Right cardiac atrium (tissue), 5 donors: ENCODE measurements around the gene TMEM163. TPM values are rescaled to one million over a fixed set of nuclear protein-coding genes. Genes with fewer than 3 reads are reported as not detected.
"Not testable (repeated sequence)": the region's sequence is repeated elsewhere in the genome, so short reads cannot be mapped to it uniquely, and the experiment has no call there.

Experiments
- ATAC-seq, 2 donors: fragments of 200-7000 bp; cut with Tn5 transposase; one replicate each; pipeline versions ENCODE4 v1.8.0 to v1.9.1; 2020; ENCODE audit warnings: moderate library complexity in 2 of 2, mild to moderate bottlenecking in 1 of 2
- DNase-seq, 3 donors: peaks; one replicate each; pipeline ENCODE4 v3.0.0-alpha.2; 2020
- H3K27ac ChIP-seq: one replicate; pipeline ENCODE4 v1.5.1; 2013; ENCODE audit warnings: mild to moderate bottlenecking, low read length, control low read depth, moderate library complexity
- H3K27me3 ChIP-seq: one replicate; pipeline ENCODE4 v1.6.1; 2013; ENCODE audit not compliant: control insufficient read depth, insufficient read depth
- H3K4me1 ChIP-seq: one replicate; pipeline ENCODE4 v1.6.1; 2013; ENCODE audit warnings: low read length; ENCODE audit not compliant: control insufficient read depth, insufficient read depth
- H3K4me3 ChIP-seq: one replicate; pipeline ENCODE4 v1.5.1; 2013; ENCODE audit warnings: low read length, control low read depth
- H3K9me3 ChIP-seq: one replicate; pipeline ENCODE4 v1.6.1; 2013; ENCODE audit warnings: low read length; ENCODE audit not compliant: control insufficient read depth
- WGBS: extraction: QIAGEN DNeasy Blood & Tissue Kit; methylation state at CpG from one replicate; pipeline ENCODE4 v1.1.7; 2013; 5-methylcytosine and 5-hydroxymethylcytosine counted together
- intact Hi-C, 4 donors: fragments of 100-400 bp; cut with DNase I; formaldehyde crosslinking; loops; one replicate each; pipeline versions ENCODE4 v1.11.0 to v1.14.0; 2022 to 2023
- polyA plus RNA-seq: library from polyadenylated mRNA; stranded (reverse); fragments of 200-250 nt; gene quantifications from one replicate; pipeline ENCODE4 v1.2.3, GENCODE V29; 2013
- total RNA-seq, 4 donors: library from RNA; stranded (reverse); fragmentation: NEBNext Ultra II Directional; extraction: Animal tissue kit (Norgen Biotek cat#: 25700); gene quantifications; one replicate each; pipeline ENCODE4 v1.2.1, GENCODE V29; 2021
- donor health status: healthy with polysubstance abuse.
- donor health status: DM: no; HTN: yes; CAD: no.
- donor health status: DM: no; HTN: no; CAD: no.
- donor health status: DM: no; HTN: yes; CAD: no; lungs with severe emphysema.
- donor health status: DM: yes; HTN: yes; CAD: no.

Gene TMEM163
- total and polyA plus RNA-seq, 5 donors = 3.3 to 7.1 (median 4.9) TPM

- WGBS = 71% methylated on average over 4 of the region's 4 CpGs
- H3K4me1 ChIP-seq, H3K27ac ChIP-seq, H3K9me3 ChIP-seq, H3K4me3 ChIP-seq, intact Hi-C loops, DNase-seq, H3K27me3 ChIP-seq, ATAC-seq: not testable (repeated sequence)
Observed at GRCh38 chr2:134589171-134590083, 129.4 kb downstream of the TMEM163 start.

- no peaks in the 10 kb centered on the region for H3K4me1 ChIP-seq
Observed at GRCh38 chr2:134588556-134588955, 130.2 kb downstream of the TMEM163 start.

GRCh38 chr2:134586326-134586965, 132.4 kb downstream of the TMEM163 start:
- Histone ChIP-seq H3K27ac (no peak overlapping the region), H3K4me3 (no peak overlapping the region), H3K9me3 (peaks cover 2% of the 10 kb centered on the region), H3K27me3 (no peaks in the 10 kb centered on the region), H3K4me1 (no peaks in the 10 kb centered on the region)
- intact Hi-C loops = no loop called here
- DNase-seq (no peak), ATAC-seq (no peak)
- 52% methylated on average over 8 of the region's 8 CpGs for WGBS

More at GRCh38 chr2:134588556-134588955, 130.2 kb downstream of the TMEM163 start:
- no peak for ATAC-seq
- no peaks in the 10 kb centered on the region for H3K27me3 ChIP-seq
- no peak overlapping the region for H3K27ac ChIP-seq
- 83% methylated on average over 2 of the region's 2 CpGs for WGBS
- intact Hi-C loops = no loop called here
- H3K9me3 ChIP-seq = peaks cover 2% of the 10 kb centered on the region
- no peak for DNase-seq
- H3K4me3 ChIP-seq = no peak overlapping the region

- no peaks in the 10 kb centered on the region for H3K9me3 ChIP-seq
- H3K4me3 ChIP-seq = no peak overlapping the region
- intact Hi-C loops = no loop called here
- no peak for ATAC-seq
- no peaks in the 10 kb centered on the region for H3K4me1 ChIP-seq
- 72% methylated on average over 2 of the region's 2 CpGs for WGBS
- DNase-seq = no peak
- H3K27ac ChIP-seq = no peak overlapping the region
- H3K27me3 ChIP-seq = no peaks in the 10 kb centered on the region
Observed at GRCh38 chr2:134583997-134584520, 134.7 kb downstream of the TMEM163 start.

- no peak overlapping the region for H3K4me3 ChIP-seq
- ATAC-seq (no peak), DNase-seq (no peak)
- H3K27me3 ChIP-seq = no peaks in the 10 kb centered on the region
- intact Hi-C loops = no loop called here
- no peaks in the 10 kb centered on the region for H3K4me1 ChIP-seq
- H3K27ac ChIP-seq = no peak overlapping the region
- 87% methylated on average over 6 of the region's 6 CpGs for WGBS
- H3K9me3 ChIP-seq = no peaks in the 10 kb centered on the region
Observed at GRCh38 chr2:134583462-134583861, 135.3 kb downstream of the TMEM163 start.

GRCh38 chr2:134582547-134582899, 136.3 kb downstream of the TMEM163 start:
- intact Hi-C loops = no loop called here
- no peak for ATAC-seq

GRCh38 chr2:134581877-134582546, 136.8 kb downstream of the TMEM163 start:
- no peaks in the 10 kb centered on the region for H3K27me3 ChIP-seq
- 91% methylated on average over 10 of the region's 10 CpGs for WGBS
- ATAC-seq (no peak), DNase-seq (no peak)
- H3K27ac ChIP-seq = no peak overlapping the region
- H3K9me3 ChIP-seq = no peaks in the 10 kb centered on the region
- no peaks in the 10 kb centered on the region for H3K4me1 ChIP-seq
- no peak overlapping the region for H3K4me3 ChIP-seq
- intact Hi-C loops = no loop called here

More at GRCh38 chr2:134582547-134582899, 136.3 kb downstream of the TMEM163 start:
- no peaks in the 10 kb centered on the region for H3K9me3 ChIP-seq
- no peak overlapping the region for H3K4me3 ChIP-seq
- H3K4me1 ChIP-seq = no peaks in the 10 kb centered on the region
- no peak for DNase-seq
- H3K27ac ChIP-seq = no peak overlapping the region
- H3K27me3 ChIP-seq = no peaks in the 10 kb centered on the region
- 53% methylated on average over 2 of the region's 2 CpGs for WGBS

GRCh38 chr2:134578316-134578715, 140.5 kb downstream of the TMEM163 start:
- no peak for DNase-seq
- Histone ChIP-seq H3K9me3 (no peaks in the 10 kb centered on the region), H3K4me3 (no peak overlapping the region), H3K4me1 (no peaks in the 10 kb centered on the region), H3K27me3 (no peaks in the 10 kb centered on the region), H3K27ac (no peak overlapping the region)
- 73% methylated on average over 7 of the region's 7 CpGs for WGBS
- no peak for ATAC-seq
- intact Hi-C loops = no loop called here

GRCh38 chr2:134576478-134576877, 142.3 kb downstream of the TMEM163 start:
- intact Hi-C loops = no loop called here
- H3K27ac ChIP-seq = no peak overlapping the region
- no peaks in the 10 kb centered on the region for H3K9me3 ChIP-seq
- ATAC-seq = no peak
- H3K4me1 ChIP-seq = no peaks in the 10 kb centered on the region
- no peak for DNase-seq
- H3K4me3 ChIP-seq = no peak overlapping the region
- no peaks in the 10 kb centered on the region for H3K27me3 ChIP-seq

GRCh38 chr2:134575888-134576287, 142.9 kb downstream of the TMEM163 start:
- Histone ChIP-seq H3K9me3 (no peaks in the 10 kb centered on the region), H3K27ac (no peak overlapping the region), H3K4me1 (no peaks in the 10 kb centered on the region), H3K4me3 (no peak overlapping the region), H3K27me3 (no peaks in the 10 kb centered on the region)
- WGBS = 90% methylated on average over 5 of the region's 5 CpGs
- intact Hi-C loops = no loop called here
- ATAC-seq (no peak), DNase-seq (no peak)
